ENCODE measurements around the gene MAPK8IP1.

DNA sequence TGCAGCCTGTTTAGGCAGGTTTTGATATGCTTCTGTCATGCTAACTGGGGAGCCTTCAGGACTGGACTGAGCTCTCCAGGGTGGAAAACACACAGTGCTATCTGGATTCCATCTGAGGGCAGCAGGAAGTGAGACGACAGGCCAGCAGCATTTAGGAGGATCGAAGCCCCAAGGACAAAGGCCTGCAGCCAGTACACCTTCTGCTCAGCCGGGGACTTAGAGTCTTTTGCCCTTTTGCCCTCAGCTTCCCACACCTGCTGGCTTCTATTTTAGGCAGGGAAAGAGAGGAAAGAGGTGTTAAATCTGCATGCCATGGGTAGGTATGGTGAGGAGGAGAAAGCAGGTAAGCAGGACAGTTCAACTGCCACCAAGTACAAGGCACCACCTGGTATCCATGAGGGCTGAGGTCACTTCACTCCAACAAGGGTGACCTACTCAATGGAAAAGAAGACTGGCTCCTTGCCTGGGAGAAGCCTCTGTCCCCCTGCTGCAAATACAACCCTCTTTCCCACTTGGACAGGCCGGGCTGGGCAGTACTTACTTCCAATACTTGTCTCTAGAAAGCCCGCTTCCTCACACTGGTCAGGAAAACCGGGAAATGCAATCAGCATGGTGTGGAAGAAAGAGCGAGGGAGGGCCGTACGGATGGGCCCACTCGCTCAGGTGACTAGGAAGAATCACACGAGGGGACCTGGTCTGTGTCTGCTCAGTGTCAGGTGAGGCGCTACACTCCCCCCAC, 49.3 kb downstream of the MAPK8IP1 start:
- TF ChIP-seq, protein P1, sequence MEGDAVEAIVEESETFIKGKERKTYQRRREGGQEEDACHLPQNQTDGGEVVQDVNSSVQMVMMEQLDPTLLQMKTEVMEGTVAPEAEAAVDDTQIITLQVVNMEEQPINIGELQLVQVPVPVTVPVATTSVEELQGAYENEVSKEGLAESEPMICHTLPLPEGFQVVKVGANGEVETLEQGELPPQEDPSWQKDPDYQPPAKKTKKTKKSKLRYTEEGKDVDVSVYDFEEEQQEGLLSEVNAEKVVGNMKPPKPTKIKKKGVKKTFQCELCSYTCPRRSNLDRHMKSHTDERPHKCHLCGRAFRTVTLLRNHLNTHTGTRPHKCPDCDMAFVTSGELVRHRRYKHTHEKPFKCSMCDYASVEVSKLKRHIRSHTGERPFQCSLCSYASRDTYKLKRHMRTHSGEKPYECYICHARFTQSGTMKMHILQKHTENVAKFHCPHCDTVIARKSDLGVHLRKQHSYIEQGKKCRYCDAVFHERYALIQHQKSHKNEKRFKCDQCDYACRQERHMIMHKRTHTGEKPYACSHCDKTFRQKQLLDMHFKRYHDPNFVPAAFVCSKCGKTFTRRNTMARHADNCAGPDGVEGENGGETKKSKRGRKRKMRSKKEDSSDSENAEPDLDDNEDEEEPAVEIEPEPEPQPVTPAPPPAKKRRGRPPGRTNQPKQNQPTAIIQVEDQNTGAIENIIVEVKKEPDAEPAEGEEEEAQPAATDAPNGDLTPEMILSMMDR (optimal IDR thresholded peaks at IDR 0.05 in 1 of 3, IDR thresholded peaks at IDR 0.05 in 1 of 3, conservative IDR thresholded peaks at IDR 0.05 in 1 of 3; ENCODE audit: extremely low read depth in 1 of 3, insufficient read depth in 2 of 3, low read length in 3 of 3) = no peak
- TF ChIP-seq EZH2 (IDR thresholded peaks at IDR 0.05; ENCODE audit: low read length) = no peak

All from keratinocyte (primary cell).